ENCODE measurements around the gene TRIM59.
"Not testable (repeated sequence)": the region's sequence is repeated elsewhere in the genome, so short reads cannot be mapped to it uniquely, and the experiment has no call there.

The TRIM59 gene

GRCh38 chr3:160455846-160456245 lies 6.3 kb upstream of the TRIM59 start:
- DNase-seq (ENCODE audit: low spot score): no peak

- no peak for DNase-seq (ENCODE audit: low spot score)
Measured at GRCh38 chr3:160454995-160455394, 5.4 kb upstream of the TRIM59 start.

GRCh38 chr3:160452251-160452650 lies 2.7 kb upstream of the TRIM59 start:
- DNase-seq (ENCODE audit: low spot score): not testable (repeated sequence)

DNA sequence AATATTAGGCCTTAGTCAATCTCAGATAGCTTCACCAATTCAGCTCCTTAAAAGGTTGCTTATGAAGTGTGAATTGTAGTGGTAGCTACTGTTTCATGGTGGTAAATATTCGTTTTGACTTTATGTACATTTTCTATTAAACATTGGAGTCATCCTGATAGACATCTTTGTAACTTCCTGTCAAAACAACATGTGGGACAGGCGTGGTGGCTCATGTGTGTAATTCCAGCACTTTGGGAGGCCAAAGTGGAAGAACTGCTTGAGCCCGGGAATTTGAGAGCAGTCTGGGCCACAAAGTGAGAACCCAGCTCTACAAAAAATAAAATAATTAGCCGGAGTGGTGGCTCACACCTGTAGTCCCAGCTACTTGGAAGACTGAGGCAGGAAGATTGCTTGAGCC lies 2.0 kb upstream of the TRIM59 start:
- no peak for DNase-seq (ENCODE audit: low spot score)

- DNase-seq (ENCODE audit: low spot score): no peak
Measured at GRCh38 chr3:160450846-160451245, 1.3 kb upstream of the TRIM59 start.

- no peak for DNase-seq (ENCODE audit: low spot score)
Measured at GRCh38 chr3:160448845-160449635, 546 bp downstream of the TRIM59 start.

DNA sequence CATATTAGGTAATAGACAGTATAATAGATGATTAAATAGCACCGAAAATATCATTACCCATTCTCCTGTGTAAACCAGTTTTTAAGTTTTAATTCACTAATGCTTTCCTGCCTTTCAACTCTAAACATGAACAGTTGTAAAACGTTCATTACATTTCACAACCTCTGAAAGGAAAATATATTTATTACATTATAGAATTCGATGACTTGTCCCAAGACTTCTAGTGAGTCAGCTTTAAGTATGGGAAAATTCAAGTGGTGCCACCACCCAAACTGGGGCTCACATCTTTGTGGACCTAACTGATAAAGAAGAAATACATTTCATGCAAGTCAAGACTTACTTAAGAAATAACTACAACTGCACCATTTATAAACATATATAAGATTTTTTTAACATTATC lies 2.0 kb downstream of the TRIM59 start:
- no peak for DNase-seq (ENCODE audit: low spot score)

- no peak for DNase-seq (ENCODE audit: low spot score)
Measured at GRCh38 chr3:160446522-160447056, 3.0 kb downstream of the TRIM59 start.

GRCh38 chr3:160445854-160446253 lies 3.7 kb downstream of the TRIM59 start:
- no peak for DNase-seq (ENCODE audit: low spot score)

- DNase-seq (ENCODE audit: low spot score): no peak
Measured at GRCh38 chr3:160444411-160444810, 5.2 kb downstream of the TRIM59 start.

DNA sequence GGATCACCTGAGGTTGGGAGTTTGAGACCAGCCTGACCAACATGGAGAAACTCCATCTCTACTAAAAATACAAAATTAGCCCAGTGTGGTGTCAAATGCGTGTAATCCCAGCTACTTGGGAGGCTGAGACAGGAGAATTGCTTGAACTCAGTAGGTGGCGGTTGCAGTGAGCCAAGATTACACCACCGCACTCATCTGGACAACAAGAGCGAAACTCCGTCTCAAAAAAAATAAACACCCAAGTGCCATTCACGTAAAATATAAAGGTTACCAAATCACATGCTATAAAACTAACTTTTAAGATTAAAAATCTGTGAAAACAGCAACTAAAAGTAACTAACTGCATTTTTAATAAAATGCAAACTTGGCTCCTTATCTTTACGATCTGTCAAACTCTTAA lies 8.9 kb downstream of the TRIM59 start:
- no peak for DNase-seq (ENCODE audit: low spot score)

DNA sequence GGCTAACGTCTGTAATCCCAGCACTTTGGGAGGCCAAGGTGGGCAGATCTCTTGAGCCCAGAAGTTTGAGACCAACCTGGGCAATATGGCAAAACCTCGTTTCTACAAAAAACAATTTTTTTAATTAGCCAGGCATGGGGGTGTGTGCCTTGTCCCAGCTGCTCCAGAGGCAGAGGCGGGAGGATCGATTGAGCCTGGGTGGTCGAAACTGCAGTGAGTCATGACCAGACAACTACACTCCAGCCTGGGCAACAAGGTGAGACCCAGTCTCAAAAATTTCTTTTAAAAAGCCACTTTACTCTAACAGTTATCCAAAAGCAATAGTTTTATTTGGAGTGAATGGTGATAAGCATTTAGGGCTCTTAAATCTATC lies 12.5 kb downstream of the TRIM59 start:
- no peak for DNase-seq (ENCODE audit: low spot score)

GRCh38 chr3:160435747-160436146 lies 13.8 kb downstream of the TRIM59 start:
- no peak for DNase-seq (ENCODE audit: low spot score)

- DNase-seq (ENCODE audit: low spot score): no peak
Measured at GRCh38 chr3:160435095-160435494, 14.5 kb downstream of the TRIM59 start.

- DNase-seq (ENCODE audit: low spot score): no peak
Measured at GRCh38 chr3:160434071-160434470, 15.5 kb downstream of the TRIM59 start.

DNA sequence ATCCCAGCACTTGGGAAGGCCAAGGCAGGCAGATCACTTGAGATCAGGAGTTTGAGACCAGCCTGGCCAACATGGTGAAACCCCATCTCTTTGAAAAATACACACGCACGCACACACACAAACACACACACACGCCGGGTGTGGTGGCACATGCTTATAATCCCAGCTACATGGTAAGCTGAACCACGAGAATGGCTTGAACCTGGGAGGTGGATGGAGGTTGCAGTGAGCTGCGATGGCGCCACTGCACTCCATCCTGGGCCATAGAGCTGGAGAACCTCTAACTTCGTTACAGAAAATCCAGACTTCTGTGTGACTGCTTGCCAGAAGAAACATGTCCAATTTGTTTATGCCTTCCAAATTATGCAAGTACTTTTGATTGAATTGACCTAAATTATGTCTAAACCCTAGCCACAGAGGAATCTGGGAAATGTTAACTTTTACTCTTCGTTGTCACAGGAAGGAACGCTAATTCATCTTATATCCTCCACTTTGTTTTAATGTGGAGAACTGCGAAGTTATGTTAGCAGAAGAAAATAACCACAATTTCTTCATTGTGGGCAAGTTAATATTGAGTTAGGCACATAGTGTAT lies 21.7 kb downstream of the TRIM59 start:
- no peak for DNase-seq (ENCODE audit: low spot score)

GRCh38 chr3:160417311-160417710 lies 32.3 kb downstream of the TRIM59 start:
- DNase-seq (ENCODE audit: low spot score): no peak

DNA sequence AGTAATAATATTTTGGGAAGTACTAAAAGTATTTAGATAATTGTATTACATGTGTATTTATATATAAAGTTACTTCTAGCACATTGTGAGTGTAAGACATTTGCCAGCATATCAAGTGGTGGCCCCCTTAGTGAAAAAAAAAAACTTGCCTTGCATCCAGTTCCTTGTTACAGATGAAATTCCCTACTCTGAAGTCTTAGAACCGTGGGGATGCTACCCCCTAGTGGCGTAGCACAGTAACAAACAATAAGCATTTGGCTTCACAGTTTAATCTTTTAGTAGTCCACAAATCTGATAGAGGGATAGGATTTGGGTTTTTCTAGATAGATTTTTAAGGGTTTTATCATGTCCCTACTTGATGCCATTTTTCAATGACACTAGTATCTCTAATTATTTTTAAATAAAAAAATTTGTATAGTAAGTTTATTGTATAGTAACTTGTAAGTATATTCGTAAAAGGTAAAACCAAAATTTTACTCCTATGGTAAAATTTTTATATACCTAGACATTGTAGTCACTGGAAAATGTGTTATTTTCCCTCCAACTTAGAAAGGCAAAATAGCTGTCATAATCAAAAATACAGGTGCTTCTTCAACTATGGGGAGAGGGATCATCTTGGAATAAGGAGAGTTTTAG lies 35.9 kb downstream of the TRIM59 start:
- peak; percentile 80 for DNase-seq (ENCODE audit: low spot score)

DNA sequence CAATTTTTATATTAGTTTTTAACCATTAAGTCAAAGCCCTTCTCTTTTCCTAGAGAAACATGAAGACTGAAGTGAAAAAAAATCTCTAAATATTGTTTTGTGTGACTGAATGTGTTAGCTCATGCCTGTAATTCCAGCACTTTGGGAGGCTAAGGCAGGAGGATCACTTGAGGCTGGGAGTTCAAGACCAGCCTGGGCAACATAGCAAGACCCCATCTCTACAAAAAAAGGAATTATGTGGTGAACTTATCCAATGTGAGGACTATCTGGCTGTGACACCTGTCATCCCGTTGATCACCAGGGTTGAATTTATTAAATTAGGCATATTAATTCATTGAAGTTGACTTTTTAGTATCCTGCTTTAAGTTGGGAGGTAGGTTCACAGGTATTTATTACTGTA lies 37.1 kb downstream of the TRIM59 start:
- no peak for DNase-seq (ENCODE audit: low spot score)

DNA sequence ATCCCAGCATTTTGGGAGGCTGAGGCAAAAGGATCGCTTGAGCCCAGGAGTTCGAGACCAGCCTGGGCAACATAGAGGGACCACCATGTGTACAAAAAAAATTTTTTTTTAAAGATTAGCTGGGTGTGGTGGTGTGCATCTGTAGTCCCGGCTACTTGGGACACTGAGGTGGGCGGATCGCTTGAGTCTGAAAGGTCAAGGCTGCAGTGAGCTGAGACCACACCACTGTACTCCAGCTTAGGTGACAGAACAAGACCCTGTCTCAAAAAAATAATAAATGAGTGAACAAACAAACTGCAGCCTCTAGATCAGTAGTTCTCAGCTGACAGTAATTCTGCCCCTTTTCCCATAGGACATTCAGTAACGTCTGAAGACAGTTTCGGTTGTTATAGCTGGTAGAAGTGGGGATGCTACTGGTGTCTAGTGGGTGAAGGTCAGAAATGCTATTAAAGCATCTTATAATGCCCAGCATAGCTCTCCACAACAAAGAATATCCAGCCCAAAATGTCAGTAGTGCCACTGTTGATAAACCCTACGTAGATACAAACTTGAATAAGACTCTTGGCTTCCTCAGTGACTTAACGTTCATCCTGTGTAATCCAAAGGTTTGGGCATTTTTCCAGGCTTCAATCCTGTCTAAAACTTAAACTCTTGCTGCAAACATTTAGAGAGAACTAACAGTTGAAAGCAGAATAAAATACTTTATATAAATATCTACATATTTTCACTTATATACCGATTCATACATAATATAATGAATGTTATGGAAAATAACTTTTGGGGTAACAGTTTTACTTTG lies 39.6 kb downstream of the TRIM59 start:
- no peak for DNase-seq (ENCODE audit: low spot score)

DNA sequence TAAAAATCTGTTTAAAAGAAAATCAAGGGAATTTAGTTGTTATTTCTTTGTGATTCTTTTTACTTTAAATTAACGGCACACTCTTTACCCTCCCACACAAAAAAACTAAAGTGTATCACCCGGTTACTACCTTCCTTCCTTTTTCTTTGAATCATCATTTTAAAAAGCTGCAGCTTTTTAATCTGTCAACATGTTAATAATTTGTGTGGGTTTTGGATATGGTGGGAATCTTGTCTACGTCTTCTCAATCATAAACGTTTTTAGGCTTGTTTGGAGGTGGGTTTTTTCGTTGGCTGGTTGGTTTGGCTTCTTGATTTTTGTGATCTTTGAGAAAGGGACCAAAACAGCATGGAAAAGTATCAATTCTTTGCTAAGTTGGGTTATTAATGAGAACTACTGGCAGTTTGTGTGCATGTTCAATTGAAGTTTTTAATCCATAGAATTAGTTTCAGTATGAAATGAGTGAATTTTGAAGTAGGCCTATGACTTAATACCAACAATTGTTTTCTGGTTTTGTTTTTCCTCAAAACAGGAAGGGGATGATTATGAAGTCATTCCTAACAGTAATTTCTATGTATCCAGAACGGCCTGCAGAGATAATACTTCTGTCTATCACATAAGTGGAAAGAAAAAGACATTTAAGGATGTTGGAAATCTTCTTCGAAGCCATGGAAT lies 45.7 kb downstream of the TRIM59 start:
- no peak for DNase-seq (ENCODE audit: low spot score)

DNA sequence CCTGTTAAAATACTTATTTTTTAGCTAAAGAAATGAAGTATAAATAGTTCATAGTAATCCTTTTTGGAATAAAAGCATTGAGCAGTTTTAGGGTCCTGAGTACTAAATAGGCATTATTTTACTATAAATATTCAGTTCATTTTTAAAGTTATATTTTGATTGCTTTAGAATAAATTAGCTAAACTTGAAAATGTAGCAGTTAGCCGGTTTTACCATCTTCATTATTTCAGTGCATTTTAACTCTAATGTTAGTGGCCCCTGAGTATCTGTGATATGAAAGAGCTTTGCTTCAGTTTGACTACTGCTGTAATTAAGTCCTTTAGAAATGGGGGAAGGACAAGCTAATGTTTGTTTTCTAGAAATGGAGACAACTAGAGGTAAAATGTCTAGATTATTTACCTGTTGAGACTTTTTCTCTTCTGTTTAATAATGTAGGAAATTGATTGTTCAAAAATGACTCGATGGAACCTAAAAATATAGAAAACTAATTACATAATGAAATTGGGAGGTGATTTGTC lies 46.5 kb downstream of the TRIM59 start:
- no peak for DNase-seq (ENCODE audit: low spot score)
